Lung microvascular endothelial cell (primary cell): ENCODE data around the gene MMP17. TPM values are rescaled to one million over a fixed set of nuclear protein-coding genes. Genes with fewer than 3 reads are reported as not detected.
A peak's percentile ranks its signal among the peaks of the same experiment; 100 is the strongest.
"Not testable (repeated sequence)": the region's sequence is repeated elsewhere in the genome, so short reads cannot be mapped to it uniquely, and the experiment has no call there.

Experiments
- DNase-seq, 2 donors: peaks; one replicate each; pipeline versions ENCODE4 v3.0.0 to v3.0.0-alpha.2; 2010; ENCODE audit warnings: low read depth in 2 of 2
- total RNA-seq: library from RNA; depleted of rRNA; stranded (reverse); fragments of >200 nt; gene quantifications from 2 replicates; pipeline ENCODE4 v1.2.1, GENCODE V29; 2014

Gene MMP17
- total RNA-seq, 1 donor from 2014 or later = 9.9 TPM

DNA sequence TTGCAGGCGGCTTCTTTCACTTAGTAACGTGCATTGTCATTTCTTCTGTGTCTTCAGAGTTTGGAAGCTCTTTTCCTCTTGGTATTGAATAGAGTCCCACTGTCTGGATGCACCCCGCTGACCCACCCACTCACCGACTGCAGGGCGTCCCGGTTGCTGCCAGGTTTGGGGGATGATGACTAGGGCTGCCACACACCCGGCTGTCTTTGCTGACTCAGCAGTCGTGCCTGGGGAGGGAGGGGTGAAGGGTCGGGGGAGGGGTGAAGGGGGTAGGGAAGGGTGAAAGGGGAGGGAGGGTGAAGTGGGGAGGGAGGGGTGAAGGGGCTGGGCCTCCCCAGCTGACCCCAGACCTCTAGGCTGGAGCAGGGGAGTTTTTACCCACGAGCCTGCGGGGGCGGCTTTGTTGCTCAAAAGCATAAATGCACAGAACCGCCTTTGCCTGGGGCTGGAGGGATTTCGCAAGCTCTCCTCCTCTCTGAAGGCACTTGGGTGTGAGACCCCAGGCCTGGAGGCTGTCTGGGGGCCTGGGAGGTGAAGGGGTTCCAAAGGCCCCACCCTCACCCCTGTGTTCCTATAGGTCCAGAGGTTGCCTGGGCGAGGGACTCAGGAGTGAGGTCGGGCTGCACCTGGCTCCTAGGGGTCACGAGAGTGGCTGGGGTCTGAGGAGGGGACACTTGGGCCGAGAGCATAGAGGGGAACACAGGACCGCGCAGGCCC, 35.0 kb downstream of the MMP17 start:
- DNase-seq = no peak

DNA sequence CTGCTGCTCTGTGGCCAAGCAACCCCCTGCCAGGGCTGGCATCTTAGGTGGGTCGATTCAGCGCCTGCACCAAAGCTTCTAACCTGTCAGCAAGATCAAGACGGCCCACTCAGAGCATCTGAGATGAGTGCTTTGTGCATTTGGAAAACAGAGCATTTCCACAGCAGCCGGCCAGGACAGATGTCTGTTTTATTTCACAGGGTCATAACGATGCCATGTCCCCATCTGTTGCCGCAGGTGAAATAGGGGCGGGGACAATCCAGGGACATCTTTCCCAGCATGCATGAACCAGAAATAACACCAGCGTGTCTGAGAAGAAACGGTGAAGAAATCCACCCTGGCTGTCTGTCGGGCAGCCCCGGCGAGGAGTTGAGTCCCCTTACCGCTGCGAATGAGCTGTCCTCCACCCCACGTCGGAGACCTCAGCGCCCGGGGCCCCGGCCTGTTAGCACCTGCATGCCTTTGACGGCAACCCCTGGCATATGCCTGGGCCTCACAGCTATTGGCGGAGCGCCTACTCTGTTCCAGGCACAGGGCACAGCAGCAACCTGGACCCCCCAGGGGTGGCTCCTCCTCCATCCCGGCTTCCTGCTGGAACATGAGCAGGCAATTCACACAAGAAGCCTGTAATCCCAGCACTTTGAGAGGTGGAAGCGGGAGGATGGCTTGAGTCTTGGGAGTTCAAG, 35.7 kb downstream of the MMP17 start:
- DNase-seq = no peak

GRCh38 chr12:131864469-131864868, 36.3 kb downstream of the MMP17 start:
- no peak for DNase-seq

- peak in 1 of 2 donors; percentile 26 for DNase-seq
Measured at GRCh38 chr12:131865180-131865875, 37.1 kb downstream of the MMP17 start.

DNA sequence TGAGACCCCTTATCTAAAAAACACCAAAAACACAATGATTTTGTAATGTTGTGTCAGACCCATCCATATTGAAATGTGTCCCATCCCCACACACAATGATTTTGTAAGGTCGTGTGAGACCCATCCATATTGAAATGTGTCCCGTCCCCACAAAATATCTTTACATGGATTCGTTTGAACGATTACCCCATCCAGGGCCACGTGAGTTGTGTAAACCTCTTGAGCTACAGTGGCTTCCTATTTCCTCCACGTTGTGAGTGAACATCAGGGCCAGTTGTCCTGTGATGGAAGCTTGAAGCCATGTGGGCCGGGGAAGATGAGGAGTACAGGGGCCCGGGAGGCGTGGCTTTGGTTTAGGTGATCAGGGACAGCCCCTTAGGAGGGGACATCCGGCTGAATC, 39.3 kb downstream of the MMP17 start:
- no peak for DNase-seq

GRCh38 chr12:131867891-131868675, 39.9 kb downstream of the MMP17 start:
- no peak for DNase-seq

GRCh38 chr12:131869871-131870418, 41.8 kb downstream of the MMP17 start:
- peak; percentile 74 to 82 for DNase-seq

GRCh38 chr12:131871677-131872076, 43.5 kb downstream of the MMP17 start:
- no peak for DNase-seq

- DNase-seq = peak; percentile 26 to 76
Measured at GRCh38 chr12:131872154-131873051, 44.2 kb downstream of the MMP17 start.

DNA sequence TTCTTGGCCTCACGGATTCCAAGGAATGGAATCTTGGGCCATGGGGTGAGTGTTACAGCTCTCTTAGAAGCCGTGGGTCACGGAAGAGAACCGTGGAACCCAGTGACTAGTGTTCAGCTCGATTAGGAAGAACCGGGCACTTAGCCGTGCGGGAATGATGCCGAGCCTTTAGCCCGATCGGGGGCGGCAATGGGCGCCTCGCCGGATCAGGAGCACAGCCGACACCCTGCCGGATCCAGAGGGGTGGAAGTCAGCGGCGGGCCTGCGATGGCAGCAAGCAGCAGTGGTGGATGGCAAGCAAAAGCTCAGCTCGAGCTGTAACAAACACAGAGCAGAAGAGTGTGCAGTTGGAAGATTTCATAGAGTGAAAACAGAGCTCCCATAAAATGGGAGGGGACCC, 45.1 kb downstream of the MMP17 start:
- no peak for DNase-seq

DNA sequence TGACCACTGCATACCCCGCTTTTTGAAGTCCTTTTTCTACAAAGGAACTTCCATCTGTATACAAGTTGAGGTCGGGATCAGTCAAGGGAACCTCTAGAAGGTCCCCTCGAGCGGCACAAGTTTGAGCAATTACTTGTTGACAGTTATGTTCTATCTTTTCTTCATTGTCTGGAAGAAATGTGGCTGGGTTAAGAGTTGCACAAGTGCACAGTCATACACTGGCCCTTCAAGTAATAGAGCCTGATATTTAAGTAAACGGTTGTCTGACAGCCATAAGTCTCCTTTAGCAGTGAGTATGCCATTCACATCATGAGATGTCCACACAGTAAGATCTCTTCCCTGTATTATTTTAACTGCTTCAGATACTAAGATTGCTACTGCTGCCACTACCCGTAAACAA, 46.8 kb downstream of the MMP17 start:
- not testable (repeated sequence) for DNase-seq

DNA sequence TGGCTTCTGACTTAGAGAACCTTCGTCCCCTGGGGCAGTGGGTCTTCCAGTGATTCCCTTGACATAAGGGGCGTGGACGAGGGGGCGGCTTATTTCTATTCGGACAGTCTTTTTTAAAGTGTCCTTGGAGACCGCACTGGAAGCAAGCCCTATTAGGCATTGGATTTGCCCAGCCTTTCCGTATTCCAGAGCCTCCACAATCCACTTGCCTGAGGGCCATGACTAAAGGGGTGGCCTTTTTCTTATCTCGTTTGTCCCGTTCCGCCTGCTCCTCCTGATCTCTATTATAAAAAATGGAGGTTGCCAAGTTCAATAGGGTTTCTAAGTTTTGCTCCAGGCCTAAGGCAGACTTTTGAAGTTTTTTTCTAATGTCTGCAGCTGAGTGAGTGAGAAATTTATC, 49.0 kb downstream of the MMP17 start:
- not testable (repeated sequence) for DNase-seq

GRCh38 chr12:131878436-131878835, 50.2 kb downstream of the MMP17 start:
- not testable (repeated sequence) for DNase-seq

- DNase-seq = no peak
Measured at GRCh38 chr12:131882804-131883520, 54.8 kb downstream of the MMP17 start.

GRCh38 chr12:131883521-131883900, 55.3 kb downstream of the MMP17 start:
- no peak for DNase-seq

- not testable (repeated sequence) for DNase-seq
Measured at GRCh38 chr12:131885076-131885475, 56.9 kb downstream of the MMP17 start.

- no peak for DNase-seq
Measured at GRCh38 chr12:131885543-131886057, 57.4 kb downstream of the MMP17 start.

DNA sequence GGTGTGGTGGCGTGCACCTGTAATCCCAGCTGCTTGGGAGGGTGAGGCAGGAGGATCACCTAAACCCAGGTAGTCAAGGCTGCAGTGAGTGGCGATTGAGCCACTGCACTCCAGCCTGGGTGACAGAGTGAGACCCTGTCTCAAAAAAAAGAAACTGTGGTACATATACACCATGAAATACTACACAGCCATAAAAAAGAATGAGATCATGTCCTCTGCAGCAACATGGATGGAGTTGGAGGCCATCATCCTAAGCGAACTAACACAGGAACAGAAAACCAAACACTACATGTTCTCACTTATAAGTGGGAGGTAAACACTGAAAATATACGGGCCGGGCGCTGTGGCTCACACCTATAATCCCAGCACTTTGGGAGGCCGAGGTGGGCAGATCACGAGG, 63.5 kb downstream of the MMP17 start:
- not testable (repeated sequence) for DNase-seq
